ENCODE measurements around the gene KAT8. TPM values are rescaled to one million over a fixed set of nuclear protein-coding genes. Genes with fewer than 3 reads are reported as not detected.
A peak's percentile ranks its signal among the peaks of the same experiment; 100 is the strongest.

Gene KAT8
- total and polyA plus RNA-seq, 9 of the 15 experiments (the other 6 are each of a cell fraction or from before 2014, with no cell fraction given): 10.0 to 98.5 (median 76.4) TPM

GRCh38 chr16:31117384-31118222, at the start of gene KAT8 (continued):
- TF ChIP-seq ZBTB33 (CRISPR knock-in tag; IDR thresholded peaks at IDR 0.05) (no peak; the same call in 1 of the 2 replicates), RUNX1 (IDR thresholded peaks at IDR 0.05; ENCODE audit: low read depth) (no peak), ZNF655 (CRISPR knock-in tag; IDR thresholded peaks at IDR 0.05) (no peak), RBFOX2 (IDR thresholded peaks at IDR 0.05; ENCODE audit: low read depth, low read length) (peak; percentile 97), ZNF780A (CRISPR knock-in tag; IDR thresholded peaks at IDR 0.05) (no peak), BCOR (IDR thresholded peaks at IDR 0.05) (no peak), TSHZ1 (CRISPR knock-in tag; IDR thresholded peaks at IDR 0.05) (no peak), ZBTB8A (IDR thresholded peaks at IDR 0.05; ENCODE audit: partially characterized antibody) (no peak), BRD4 (IDR thresholded peaks at IDR 0.05) (no peak), ARID2 (IDR thresholded peaks at IDR 0.05) (no peak), USF2 (CRISPR knock-in tag; IDR thresholded peaks at IDR 0.05) (no peak), RBM22 (IDR thresholded peaks at IDR 0.05; ENCODE audit: low read depth, low read length, poor library complexity, severe bottlenecking) (peak; percentile 81), MBD1 (CRISPR knock-in tag; IDR thresholded peaks at IDR 0.05) (no peak), TEAD4 (IDR thresholded peaks at IDR 0.05; ENCODE audit: low read length) (no peak), TEAD4 (CRISPR knock-in tag; IDR thresholded peaks at IDR 0.05; ENCODE audit: borderline replicate concordance) (no peak), RBBP5 (IDR thresholded peaks at IDR 0.05; ENCODE audit: borderline replicate concordance, insufficient read depth, low read length, poor library complexity, severe bottlenecking) (peak; percentile 96), E2F3 (CRISPR knock-in tag; IDR thresholded peaks at IDR 0.05) (no peak), NFE2L1 (tag; IDR thresholded peaks at IDR 0.05; ENCODE audit: borderline replicate concordance, low read depth) (no peak), SETDB1 (IDR thresholded peaks at IDR 0.05; ENCODE audit: low read length) (no peak)
